B cell (primary cell): ENCODE results near the gene MYCN.

Source experiments
- EZH2 ChIP-seq: IDR thresholded peaks from 2 replicates; pipeline ENCODE4 v1.6.1; 2012; ENCODE audit warnings: borderline replicate concordance, low read depth, mild to moderate bottlenecking, moderate library complexity, low read length; ENCODE audit not compliant: insufficient read depth, poor library complexity, severe bottlenecking
- TF ChIP-seq, protein P1 (sequence below): fragments of 200-600 bp; IDR thresholded peaks from one replicate; pipeline ENCODE4 v1.8.0; 2022; ENCODE audit warnings: antibody characterized with exemption, mild to moderate bottlenecking

GRCh38 chr2:15992457-15993231 is 52.3 kb downstream of the MYCN start:
- TF ChIP-seq, protein P1, sequence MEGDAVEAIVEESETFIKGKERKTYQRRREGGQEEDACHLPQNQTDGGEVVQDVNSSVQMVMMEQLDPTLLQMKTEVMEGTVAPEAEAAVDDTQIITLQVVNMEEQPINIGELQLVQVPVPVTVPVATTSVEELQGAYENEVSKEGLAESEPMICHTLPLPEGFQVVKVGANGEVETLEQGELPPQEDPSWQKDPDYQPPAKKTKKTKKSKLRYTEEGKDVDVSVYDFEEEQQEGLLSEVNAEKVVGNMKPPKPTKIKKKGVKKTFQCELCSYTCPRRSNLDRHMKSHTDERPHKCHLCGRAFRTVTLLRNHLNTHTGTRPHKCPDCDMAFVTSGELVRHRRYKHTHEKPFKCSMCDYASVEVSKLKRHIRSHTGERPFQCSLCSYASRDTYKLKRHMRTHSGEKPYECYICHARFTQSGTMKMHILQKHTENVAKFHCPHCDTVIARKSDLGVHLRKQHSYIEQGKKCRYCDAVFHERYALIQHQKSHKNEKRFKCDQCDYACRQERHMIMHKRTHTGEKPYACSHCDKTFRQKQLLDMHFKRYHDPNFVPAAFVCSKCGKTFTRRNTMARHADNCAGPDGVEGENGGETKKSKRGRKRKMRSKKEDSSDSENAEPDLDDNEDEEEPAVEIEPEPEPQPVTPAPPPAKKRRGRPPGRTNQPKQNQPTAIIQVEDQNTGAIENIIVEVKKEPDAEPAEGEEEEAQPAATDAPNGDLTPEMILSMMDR = no peak
- TF ChIP-seq EZH2 = no peak
